HEK293 (cell line): Measurements from ENCODE around the gene PPP1R14B.

Experiments used
- CTCF ChIP-seq: fragments of 450-650 bp; formaldehyde crosslinking; IDR thresholded peaks from 2 replicates; pipeline ENCODE4 v1.5.1; 2016; ENCODE audit warnings: missing biosample characterization, missing genetic modification characterization
- GLIS1 ChIP-seq: fragments of 450-650 bp; formaldehyde crosslinking; IDR thresholded peaks from 2 replicates; pipeline ENCODE4 v1.5.1; 2016; ENCODE audit warnings: missing biosample characterization, missing genetic modification characterization
- KLF16 ChIP-seq: fragments of 450-650 bp; formaldehyde crosslinking; IDR thresholded peaks from 2 replicates; pipeline ENCODE4 v1.5.1; 2017; ENCODE audit warnings: missing biosample characterization, missing genetic modification characterization
- REST ChIP-seq: fragments of 450-650 bp; formaldehyde crosslinking; IDR thresholded peaks from 2 replicates; pipeline ENCODE4 v1.5.1; 2016; ENCODE audit warnings: missing biosample characterization, missing genetic modification characterization
- ZNF211 ChIP-seq: fragments of 450-650 bp; formaldehyde crosslinking; IDR thresholded peaks from 2 replicates; pipeline ENCODE4 v1.5.1; 2016; ENCODE audit warnings: low read depth, missing biosample characterization, missing genetic modification characterization
- ZNF280D ChIP-seq: fragments of 450-650 bp; formaldehyde crosslinking; IDR thresholded peaks from 2 replicates; pipeline ENCODE4 v1.5.1; 2016; ENCODE audit warnings: missing biosample characterization, missing genetic modification characterization
- TF ChIP-seq, protein P1 (sequence below): fragments of 450-650 bp; formaldehyde crosslinking; IDR thresholded peaks from 2 replicates; pipeline ENCODE4 v1.5.1; 2016; ENCODE audit warnings: missing biosample characterization, missing genetic modification characterization

DNA sequence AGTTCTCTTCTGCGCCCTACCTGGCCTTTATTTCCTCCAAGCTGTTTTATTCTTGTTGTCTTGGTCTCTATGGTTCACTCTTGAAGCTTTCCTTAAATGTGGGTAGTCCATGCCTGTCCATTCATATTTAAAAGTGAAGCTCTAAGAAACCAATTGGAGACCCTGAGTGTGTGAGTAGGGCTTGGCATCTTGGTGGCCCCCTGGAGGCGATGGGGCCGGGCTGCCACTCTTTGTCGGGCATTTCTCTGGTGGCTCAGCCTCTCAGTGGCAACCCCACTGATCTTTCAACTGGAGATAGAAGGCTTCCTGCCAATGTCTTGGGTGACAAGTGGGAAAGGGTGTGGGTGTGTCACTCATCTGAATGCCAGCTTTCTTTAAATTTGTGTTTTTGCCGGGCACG is 29.9 kb downstream of the PPP1R14B start:
- TF ChIP-seq CTCF (tag by site-specific recombination): no peak
- no peak for TF ChIP-seq GLIS1 (tag by site-specific recombination)
- TF ChIP-seq KLF16: no peak
- no peak for TF ChIP-seq ZNF211 (tag by site-specific recombination)
- TF ChIP-seq, protein P1, sequence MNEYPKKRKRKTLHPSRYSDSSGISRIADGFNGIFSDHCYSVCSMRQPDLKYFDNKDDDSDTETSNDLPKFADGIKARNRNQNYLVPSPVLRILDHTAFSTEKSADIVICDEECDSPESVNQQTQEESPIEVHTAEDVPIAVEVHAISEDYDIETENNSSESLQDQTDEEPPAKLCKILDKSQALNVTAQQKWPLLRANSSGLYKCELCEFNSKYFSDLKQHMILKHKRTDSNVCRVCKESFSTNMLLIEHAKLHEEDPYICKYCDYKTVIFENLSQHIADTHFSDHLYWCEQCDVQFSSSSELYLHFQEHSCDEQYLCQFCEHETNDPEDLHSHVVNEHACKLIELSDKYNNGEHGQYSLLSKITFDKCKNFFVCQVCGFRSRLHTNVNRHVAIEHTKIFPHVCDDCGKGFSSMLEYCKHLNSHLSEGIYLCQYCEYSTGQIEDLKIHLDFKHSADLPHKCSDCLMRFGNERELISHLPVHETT (tag by site-specific recombination): no peak
- TF ChIP-seq REST: no peak
- no peak for TF ChIP-seq ZNF280D (tag by site-specific recombination)
